ENCODE data around the gene FRMD5. TPM values are rescaled to one million over a fixed set of nuclear protein-coding genes. Genes with fewer than 3 reads are reported as not detected.

The FRMD5 gene
- total and polyA plus RNA-seq, 2 experiments from 2014 or later: 5.9 to 10.1 TPM

DNA sequence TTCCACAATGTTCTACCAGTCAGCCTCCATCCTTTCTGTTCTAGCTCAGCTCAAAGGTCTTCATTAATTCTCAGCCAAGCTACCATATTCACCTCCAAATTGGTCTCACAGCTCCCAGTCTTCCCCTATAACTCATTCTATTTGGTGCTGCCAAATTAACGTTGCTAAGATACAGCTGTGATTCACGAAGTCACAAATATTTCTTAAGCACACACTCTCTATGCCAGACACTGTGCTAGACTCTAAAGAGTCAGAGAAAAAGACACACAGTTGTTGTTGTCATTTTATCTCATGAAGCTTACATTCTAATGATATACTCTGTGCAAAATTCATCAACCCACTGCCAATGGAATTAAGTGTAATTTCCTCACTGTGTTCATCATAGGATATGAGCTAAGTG is 102.8 kb downstream of the FRMD5 start:
- DNase-seq (ENCODE audit: low spot score) (no peak), ATAC-seq (no peak)
- Histone ChIP-seq H3K27ac (ENCODE audit: low read depth) (no peak overlapping the region), H3K4me2 (no peak overlapping the region), H3F3A (replicated peaks; ENCODE audit: low read depth) (no peaks in the 10 kb centered on the region), H3K36me3 (ENCODE audit: insufficient read depth) (no peaks in the 10 kb centered on the region), H4K20me1 (replicated peaks; ENCODE audit: insufficient read depth) (no peaks in the 10 kb centered on the region), H3K4me3 (no peak overlapping the region), H3K4me1 (ENCODE audit: insufficient read depth) (no peaks in the 10 kb centered on the region), H2AFZ (no peak overlapping the region), H3K27me3 (ENCODE audit: insufficient read depth) (no peaks in the 10 kb centered on the region), H3K9me2 (ENCODE audit: insufficient read depth) (no peaks in the 10 kb centered on the region), H3K79me2 (replicated peaks; ENCODE audit: insufficient read depth) (no peaks in the 10 kb centered on the region)
- Mint-ChIP-seq H3K4me1 (no peaks in the 10 kb centered on the region), H3K9me3 (no peaks in the 10 kb centered on the region), H3K36me3 (ENCODE audit: low read depth) (no peaks in the 10 kb centered on the region), H3K27me3 (ENCODE audit: insufficient read depth, low read depth, poor library complexity) (no peaks in the 10 kb centered on the region), H3K4me3 (no peak overlapping the region), H3K27ac (no peak overlapping the region)
- TF ChIP-seq EZH2phosphoT487 (IDR thresholded peaks at IDR 0.05; ENCODE audit: unreplicated experiment) (no peak), ZNF331 (CRISPR knock-in tag; IDR thresholded peaks at IDR 0.05; ENCODE audit: low read depth) (no peak), CREB1 (CRISPR knock-in tag; IDR thresholded peaks at IDR 0.05; ENCODE audit: low read depth) (no peak), STAT1 (IDR thresholded peaks at IDR 0.05; ENCODE audit: unreplicated experiment) (no peak), EZH2 (IDR thresholded peaks at IDR 0.05; ENCODE audit: low read depth, unreplicated experiment) (no peak), NANOG (IDR thresholded peaks at IDR 0.05; ENCODE audit: borderline replicate concordance) (no peak), ZNF114 (CRISPR knock-in tag; IDR thresholded peaks at IDR 0.05) (no peak), JUNB (IDR thresholded peaks at IDR 0.05; ENCODE audit: unreplicated experiment) (no peak), POLR2AphosphoS5 (IDR thresholded peaks at IDR 0.05; ENCODE audit: low read depth) (no peak)
- TF ChIP-seq, protein P1, sequence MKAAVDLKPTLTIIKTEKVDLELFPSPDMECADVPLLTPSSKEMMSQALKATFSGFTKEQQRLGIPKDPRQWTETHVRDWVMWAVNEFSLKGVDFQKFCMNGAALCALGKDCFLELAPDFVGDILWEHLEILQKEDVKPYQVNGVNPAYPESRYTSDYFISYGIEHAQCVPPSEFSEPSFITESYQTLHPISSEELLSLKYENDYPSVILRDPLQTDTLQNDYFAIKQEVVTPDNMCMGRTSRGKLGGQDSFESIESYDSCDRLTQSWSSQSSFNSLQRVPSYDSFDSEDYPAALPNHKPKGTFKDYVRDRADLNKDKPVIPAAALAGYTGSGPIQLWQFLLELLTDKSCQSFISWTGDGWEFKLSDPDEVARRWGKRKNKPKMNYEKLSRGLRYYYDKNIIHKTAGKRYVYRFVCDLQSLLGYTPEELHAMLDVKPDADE (IDR thresholded peaks at IDR 0.05): no peak
- TF ChIP-seq, protein P2, sequence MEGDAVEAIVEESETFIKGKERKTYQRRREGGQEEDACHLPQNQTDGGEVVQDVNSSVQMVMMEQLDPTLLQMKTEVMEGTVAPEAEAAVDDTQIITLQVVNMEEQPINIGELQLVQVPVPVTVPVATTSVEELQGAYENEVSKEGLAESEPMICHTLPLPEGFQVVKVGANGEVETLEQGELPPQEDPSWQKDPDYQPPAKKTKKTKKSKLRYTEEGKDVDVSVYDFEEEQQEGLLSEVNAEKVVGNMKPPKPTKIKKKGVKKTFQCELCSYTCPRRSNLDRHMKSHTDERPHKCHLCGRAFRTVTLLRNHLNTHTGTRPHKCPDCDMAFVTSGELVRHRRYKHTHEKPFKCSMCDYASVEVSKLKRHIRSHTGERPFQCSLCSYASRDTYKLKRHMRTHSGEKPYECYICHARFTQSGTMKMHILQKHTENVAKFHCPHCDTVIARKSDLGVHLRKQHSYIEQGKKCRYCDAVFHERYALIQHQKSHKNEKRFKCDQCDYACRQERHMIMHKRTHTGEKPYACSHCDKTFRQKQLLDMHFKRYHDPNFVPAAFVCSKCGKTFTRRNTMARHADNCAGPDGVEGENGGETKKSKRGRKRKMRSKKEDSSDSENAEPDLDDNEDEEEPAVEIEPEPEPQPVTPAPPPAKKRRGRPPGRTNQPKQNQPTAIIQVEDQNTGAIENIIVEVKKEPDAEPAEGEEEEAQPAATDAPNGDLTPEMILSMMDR (conservative IDR thresholded peaks at IDR 0.05; ENCODE audit: low read depth in 2 of 2): no peak
- TF ChIP-seq, protein P3, sequence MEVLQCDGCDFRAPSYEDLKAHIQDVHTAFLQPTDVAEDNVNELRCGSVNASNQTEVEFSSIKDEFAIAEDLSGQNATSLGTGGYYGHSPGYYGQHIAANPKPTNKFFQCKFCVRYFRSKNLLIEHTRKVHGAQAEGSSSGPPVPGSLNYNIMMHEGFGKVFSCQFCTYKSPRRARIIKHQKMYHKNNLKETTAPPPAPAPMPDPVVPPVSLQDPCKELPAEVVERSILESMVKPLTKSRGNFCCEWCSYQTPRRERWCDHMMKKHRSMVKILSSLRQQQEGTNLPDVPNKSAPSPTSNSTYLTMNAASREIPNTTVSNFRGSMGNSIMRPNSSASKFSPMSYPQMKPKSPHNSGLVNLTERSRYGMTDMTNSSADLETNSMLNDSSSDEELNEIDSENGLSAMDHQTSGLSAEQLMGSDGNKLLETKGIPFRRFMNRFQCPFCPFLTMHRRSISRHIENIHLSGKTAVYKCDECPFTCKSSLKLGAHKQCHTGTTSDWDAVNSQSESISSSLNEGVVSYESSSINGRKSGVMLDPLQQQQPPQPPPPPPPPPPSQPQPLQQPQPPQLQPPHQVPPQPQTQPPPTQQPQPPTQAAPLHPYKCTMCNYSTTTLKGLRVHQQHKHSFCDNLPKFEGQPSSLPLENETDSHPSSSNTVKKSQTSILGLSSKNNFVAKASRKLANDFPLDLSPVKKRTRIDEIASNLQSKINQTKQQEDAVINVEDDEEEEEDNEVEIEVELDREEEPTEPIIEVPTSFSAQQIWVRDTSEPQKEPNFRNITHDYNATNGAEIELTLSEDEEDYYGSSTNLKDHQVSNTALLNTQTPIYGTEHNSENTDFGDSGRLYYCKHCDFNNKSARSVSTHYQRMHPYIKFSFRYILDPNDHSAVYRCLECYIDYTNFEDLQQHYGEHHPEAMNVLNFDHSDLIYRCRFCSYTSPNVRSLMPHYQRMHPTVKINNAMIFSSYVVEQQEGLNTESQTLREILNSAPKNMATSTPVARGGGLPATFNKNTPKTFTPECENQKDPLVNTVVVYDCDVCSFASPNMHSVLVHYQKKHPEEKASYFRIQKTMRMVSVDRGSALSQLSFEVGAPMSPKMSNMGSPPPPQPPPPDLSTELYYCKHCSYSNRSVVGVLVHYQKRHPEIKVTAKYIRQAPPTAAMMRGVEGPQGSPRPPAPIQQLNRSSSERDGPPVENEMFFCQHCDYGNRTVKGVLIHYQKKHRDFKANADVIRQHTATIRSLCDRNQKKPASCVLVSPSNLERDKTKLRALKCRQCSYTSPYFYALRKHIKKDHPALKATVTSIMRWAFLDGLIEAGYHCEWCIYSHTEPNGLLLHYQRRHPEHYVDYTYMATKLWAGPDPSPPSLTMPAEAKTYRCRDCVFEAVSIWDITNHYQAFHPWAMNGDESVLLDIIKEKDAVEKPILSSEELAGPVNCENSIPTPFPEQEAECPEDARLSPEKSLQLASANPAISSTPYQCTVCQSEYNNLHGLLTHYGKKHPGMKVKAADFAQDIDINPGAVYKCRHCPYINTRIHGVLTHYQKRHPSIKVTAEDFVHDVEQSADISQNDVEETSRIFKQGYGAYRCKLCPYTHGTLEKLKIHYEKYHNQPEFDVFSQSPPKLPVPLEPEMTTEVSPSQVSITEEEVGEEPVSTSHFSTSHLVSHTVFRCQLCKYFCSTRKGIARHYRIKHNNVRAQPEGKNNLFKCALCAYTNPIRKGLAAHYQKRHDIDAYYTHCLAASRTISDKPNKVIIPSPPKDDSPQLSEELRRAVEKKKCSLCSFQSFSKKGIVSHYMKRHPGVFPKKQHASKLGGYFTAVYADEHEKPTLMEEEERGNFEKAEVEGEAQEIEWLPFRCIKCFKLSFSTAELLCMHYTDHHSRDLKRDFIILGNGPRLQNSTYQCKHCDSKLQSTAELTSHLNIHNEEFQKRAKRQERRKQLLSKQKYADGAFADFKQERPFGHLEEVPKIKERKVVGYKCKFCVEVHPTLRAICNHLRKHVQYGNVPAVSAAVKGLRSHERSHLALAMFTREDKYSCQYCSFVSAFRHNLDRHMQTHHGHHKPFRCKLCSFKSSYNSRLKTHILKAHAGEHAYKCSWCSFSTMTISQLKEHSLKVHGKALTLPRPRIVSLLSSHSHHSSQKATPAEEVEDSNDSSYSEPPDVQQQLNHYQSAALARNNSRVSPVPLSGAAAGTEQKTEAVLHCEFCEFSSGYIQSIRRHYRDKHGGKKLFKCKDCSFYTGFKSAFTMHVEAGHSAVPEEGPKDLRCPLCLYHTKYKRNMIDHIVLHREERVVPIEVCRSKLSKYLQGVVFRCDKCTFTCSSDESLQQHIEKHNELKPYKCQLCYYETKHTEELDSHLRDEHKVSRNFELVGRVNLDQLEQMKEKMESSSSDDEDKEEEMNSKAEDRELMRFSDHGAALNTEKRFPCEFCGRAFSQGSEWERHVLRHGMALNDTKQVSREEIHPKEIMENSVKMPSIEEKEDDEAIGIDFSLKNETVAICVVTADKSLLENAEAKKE (CRISPR knock-in tag; IDR thresholded peaks at IDR 0.05): no peak
- TF ChIP-seq, protein P4, sequence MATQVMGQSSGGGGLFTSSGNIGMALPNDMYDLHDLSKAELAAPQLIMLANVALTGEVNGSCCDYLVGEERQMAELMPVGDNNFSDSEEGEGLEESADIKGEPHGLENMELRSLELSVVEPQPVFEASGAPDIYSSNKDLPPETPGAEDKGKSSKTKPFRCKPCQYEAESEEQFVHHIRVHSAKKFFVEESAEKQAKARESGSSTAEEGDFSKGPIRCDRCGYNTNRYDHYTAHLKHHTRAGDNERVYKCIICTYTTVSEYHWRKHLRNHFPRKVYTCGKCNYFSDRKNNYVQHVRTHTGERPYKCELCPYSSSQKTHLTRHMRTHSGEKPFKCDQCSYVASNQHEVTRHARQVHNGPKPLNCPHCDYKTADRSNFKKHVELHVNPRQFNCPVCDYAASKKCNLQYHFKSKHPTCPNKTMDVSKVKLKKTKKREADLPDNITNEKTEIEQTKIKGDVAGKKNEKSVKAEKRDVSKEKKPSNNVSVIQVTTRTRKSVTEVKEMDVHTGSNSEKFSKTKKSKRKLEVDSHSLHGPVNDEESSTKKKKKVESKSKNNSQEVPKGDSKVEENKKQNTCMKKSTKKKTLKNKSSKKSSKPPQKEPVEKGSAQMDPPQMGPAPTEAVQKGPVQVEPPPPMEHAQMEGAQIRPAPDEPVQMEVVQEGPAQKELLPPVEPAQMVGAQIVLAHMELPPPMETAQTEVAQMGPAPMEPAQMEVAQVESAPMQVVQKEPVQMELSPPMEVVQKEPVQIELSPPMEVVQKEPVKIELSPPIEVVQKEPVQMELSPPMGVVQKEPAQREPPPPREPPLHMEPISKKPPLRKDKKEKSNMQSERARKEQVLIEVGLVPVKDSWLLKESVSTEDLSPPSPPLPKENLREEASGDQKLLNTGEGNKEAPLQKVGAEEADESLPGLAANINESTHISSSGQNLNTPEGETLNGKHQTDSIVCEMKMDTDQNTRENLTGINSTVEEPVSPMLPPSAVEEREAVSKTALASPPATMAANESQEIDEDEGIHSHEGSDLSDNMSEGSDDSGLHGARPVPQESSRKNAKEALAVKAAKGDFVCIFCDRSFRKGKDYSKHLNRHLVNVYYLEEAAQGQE (IDR thresholded peaks at IDR 0.05; ENCODE audit: unreplicated experiment): no peak

Measured in GM23338 (cell line).